CD8-positive, alpha-beta memory T cell (primary cell): ENCODE results near the gene SOBP. TPM values are rescaled to one million over a fixed set of nuclear protein-coding genes. Genes with fewer than 3 reads are reported as not detected.

ENCODE experiments used
- CTCF ChIA-PET: fragments of 350-600 bp; sonication (Branson Sonifier 250); formaldehyde crosslinking; loops from one replicate; lab custom pipeline; 2021; ENCODE audit warnings: antibody characterized with exemption; lab: Charles Lee
- POLR2A ChIA-PET: fragments of 350-600 bp; sonication (Branson Sonifier 250); formaldehyde crosslinking; loops from one replicate; lab custom pipeline; 2021; ENCODE audit warnings: antibody characterized with exemption; lab: Charles Lee
- DNase-seq, 5 donors: peaks; one replicate each; pipeline versions ENCODE4 v3.0.0 to v3.0.0-alpha.2; 2020 to 2022; ENCODE audit warnings: mixed read lengths in 1 of 5
- H3K27ac ChIP-seq: one replicate; pipeline ENCODE4 v1.7.0; 2013; ENCODE audit warnings: low read depth, mild to moderate bottlenecking, low read length, moderate library complexity
- H3K27me3 ChIP-seq: 2 replicates; pipeline ENCODE4 v1.7.0; 2013; ENCODE audit warnings: low read length, mild to moderate bottlenecking; ENCODE audit not compliant: insufficient read depth, poor library complexity, severe bottlenecking
- H3K36me3 ChIP-seq: 2 replicates; pipeline ENCODE4 v1.7.0; 2013; ENCODE audit warnings: mild to moderate bottlenecking, low read length, moderate library complexity; ENCODE audit not compliant: insufficient read depth
- H3K4me1 ChIP-seq: 2 replicates; pipeline ENCODE4 v1.7.0; 2013; ENCODE audit warnings: mild to moderate bottlenecking, low read length, moderate library complexity; ENCODE audit not compliant: insufficient read depth
- H3K4me3 ChIP-seq: 2 replicates; pipeline ENCODE4 v1.7.0; 2013; ENCODE audit warnings: mild to moderate bottlenecking, low read length
- H3K9me3 ChIP-seq: 2 replicates; pipeline ENCODE4 v1.7.0; 2013; ENCODE audit warnings: mild to moderate bottlenecking, low read length
- H3K27ac Mint-ChIP-seq, 8 donors: one replicate each; pipeline ENCODE4 v1.8.0; 2020 to 2021; ENCODE audit warnings: mixed read lengths in 8 of 8, mild to moderate bottlenecking in 6 of 8, inconsistent platforms in 3 of 8, moderate library complexity in 3 of 8
- H3K27me3 Mint-ChIP-seq, 2 donors: one replicate each; pipeline ENCODE4 v1.8.0; 2020 to 2021; ENCODE audit warnings: mixed read lengths in 2 of 2, mild to moderate bottlenecking in 1 of 2, moderate library complexity in 1 of 2
- H3K36me3 Mint-ChIP-seq, 3 donors: one replicate each; pipeline ENCODE4 v1.8.0; 2020 to 2021; ENCODE audit warnings: mixed read lengths in 3 of 3, inconsistent platforms in 1 of 3, mild to moderate bottlenecking in 1 of 3
- H3K4me1 Mint-ChIP-seq, 3 donors: one replicate each; pipeline ENCODE4 v1.8.0; 2020 to 2021; ENCODE audit warnings: mixed read lengths in 3 of 3, inconsistent platforms in 1 of 3, mild to moderate bottlenecking in 1 of 3
- H3K4me3 Mint-ChIP-seq, 7 donors: one replicate each; pipeline ENCODE4 v1.8.0; 2020 to 2021; ENCODE audit warnings: mixed read lengths in 7 of 7, mild to moderate bottlenecking in 6 of 7, moderate library complexity in 4 of 7, inconsistent platforms in 2 of 7
- H3K9me3 Mint-ChIP-seq, 5 donors: one replicate each; pipeline ENCODE4 v1.8.0; 2020 to 2022; ENCODE audit warnings: mixed read lengths in 5 of 5, mild to moderate bottlenecking in 3 of 5, moderate library complexity in 2 of 5, inconsistent platforms in 1 of 5
- polyA plus RNA-seq: library from polyadenylated mRNA; unstranded; fragments of 300-500 nt; fragmentation: Illumina TruSeq; gene quantifications from one replicate; pipeline ENCODE4 v1.2.3, GENCODE V29; 2021
- total RNA-seq, 2 experiments: library from RNA; stranded (reverse); gene quantifications; one replicate each; pipeline ENCODE4 v1.2.3, GENCODE V29; 2021

The SOBP gene
- total and polyA plus RNA-seq, 3 experiments from 2014 or later = 0.30 to 1.0 (median 0.79) TPM

DNA sequence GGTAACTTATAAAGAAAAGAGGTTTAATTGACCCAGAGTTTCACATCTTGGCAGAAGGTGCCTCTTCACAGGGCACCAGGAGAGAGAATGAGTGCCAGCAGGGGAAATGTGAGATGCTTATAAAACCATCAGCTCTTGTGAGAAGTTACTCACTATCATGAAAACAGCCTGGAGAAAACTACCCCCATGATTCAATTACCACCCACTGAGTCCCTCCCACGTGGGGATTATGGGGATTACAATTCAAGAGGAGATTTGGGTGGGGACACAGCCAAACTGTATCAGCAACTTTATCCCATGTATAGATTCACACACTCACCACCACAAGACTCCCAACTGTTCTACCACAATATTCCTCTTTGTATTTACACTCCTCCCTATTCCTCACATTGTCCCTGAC is 41.1 kb upstream of the SOBP start:
- ChIA-PET CTCF (no interaction called here), POLR2A (no interaction called here)
- H3K9me3 ChIP-seq = peaks cover 18% of the 10 kb centered on the region
- no peak overlapping the region for H3K4me3 ChIP-seq
- Mint-ChIP-seq H3K4me1 (peaks cover 0 to 9% (median 7%) of the 10 kb centered on the region in 3 donors), H3K27ac (no peak overlapping the region), H3K27me3 (no peaks in the 10 kb centered on the region), H3K36me3 (peaks cover 24 to 43% (median 42%) of the 10 kb centered on the region in 3 donors), H3K9me3 (peaks cover 17 to 29% (median 28%) of the 10 kb centered on the region in 5 donors), H3K4me3 (no peak overlapping the region)
- H3K36me3 ChIP-seq = no peaks in the 10 kb centered on the region
- no peaks in the 10 kb centered on the region for H3K4me1 ChIP-seq
- no peak overlapping the region for H3K27ac ChIP-seq
- H3K27me3 ChIP-seq = no peaks in the 10 kb centered on the region
- no peak for DNase-seq

- Histone ChIP-seq H3K4me3 (peak overlapping the region; percentile 82), H3K27me3 (no peaks in the 10 kb centered on the region), H3K36me3 (no peaks in the 10 kb centered on the region), H3K27ac (peak overlapping the region; percentile 74), H3K9me3 (no peaks in the 10 kb centered on the region), H3K4me1 (peaks cover 3% of the 10 kb centered on the region)
- peak in 4 of 5 donors; percentile 6 to 51 (median 16) for DNase-seq
- peaks cover 25 to 42% (median 39%) of the 10 kb centered on the region in 3 donors for H3K4me1 Mint-ChIP-seq
- H3K27me3 Mint-ChIP-seq = no peaks in the 10 kb centered on the region
- POLR2A ChIA-PET = interaction anchor here (0.6 to 1.6 kb wide), 7 partner anchors 14 to 1100 kb away, joined by 3 to 5 read pairs (median 3); partner anchors contain the start of gene SEC63
- peaks cover 0 to 22% (median 6%) of the 10 kb centered on the region in 3 donors for H3K36me3 Mint-ChIP-seq
- no peaks in the 10 kb centered on the region for H3K9me3 Mint-ChIP-seq
- CTCF ChIA-PET = interaction anchor here (1.0 to 2.3 kb wide), 6 partner anchors 10 to 802 kb away, joined by 3 to 7 read pairs (median 4); partner anchors contain the start of gene SNX3
- peak overlapping the region; percentile 87 to 99 (median 97) for H3K27ac Mint-ChIP-seq
- peak overlapping the region; percentile 86 to 100 (median 97) for H3K4me3 Mint-ChIP-seq
Observed at GRCh38 chr6:107458672-107459282, 31.1 kb upstream of the SOBP start.

DNA sequence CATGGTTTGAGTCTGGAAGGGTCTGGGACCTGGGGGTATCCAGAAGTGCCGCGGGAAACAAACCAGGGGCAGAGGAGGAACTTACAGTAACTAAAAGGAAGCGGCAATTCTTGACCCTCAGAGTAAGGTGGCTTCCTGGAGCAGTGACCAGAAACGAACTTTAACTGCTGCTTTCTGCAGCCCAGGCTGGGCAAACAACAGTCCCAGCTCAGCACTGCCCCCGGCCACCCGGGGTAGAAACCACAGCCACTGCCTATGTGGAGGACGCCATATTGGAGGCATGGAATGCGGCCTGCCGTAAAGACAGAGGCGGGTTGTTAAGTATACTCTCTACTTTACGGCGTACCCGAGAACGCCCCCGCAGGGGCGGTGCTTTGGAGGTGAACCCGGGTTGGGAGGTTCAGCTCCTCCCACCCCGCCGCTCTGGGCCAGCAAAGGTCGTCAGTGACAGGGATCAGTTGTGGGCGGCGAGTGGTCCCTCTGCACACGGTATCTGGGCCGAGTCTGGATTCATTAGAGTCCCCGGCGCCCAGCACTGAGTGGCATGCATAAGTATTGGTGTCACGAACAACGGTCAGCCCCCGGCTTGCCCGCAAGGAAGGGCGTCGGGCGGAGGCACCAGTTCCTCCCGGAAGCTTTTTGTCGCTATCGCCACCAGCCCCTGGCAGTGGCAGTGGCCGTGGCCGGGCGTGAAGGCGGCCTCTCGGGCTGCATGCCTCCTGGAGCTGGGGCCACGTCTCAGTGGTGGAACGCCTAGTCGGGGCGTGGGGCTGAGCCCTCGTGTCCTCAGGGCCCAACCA is 30.4 kb upstream of the SOBP start, which contains the start of gene PDSS2:
Gene PDSS2 (minus strand): TSS at position 282 of the 800 bp plus-strand sequence. CDS start 279 bp downstream, at position 3.
- H3K27me3 Mint-ChIP-seq = no peaks in the 10 kb centered on the region
- DNase-seq = peak; percentile 93 to 98 (median 96)
- ChIA-PET CTCF (interaction anchor here (1.0 to 2.3 kb wide), 8 partner anchors 9 to 802 kb away, joined by 3 to 7 read pairs (median 4); partner anchors contain the start of gene SNX3), POLR2A (interaction anchor here (0.6 to 1.6 kb wide), 9 partner anchors 13 to 1099 kb away, joined by 3 to 5 read pairs (median 3); partner anchors contain the start of gene SEC63)
- H3K4me3 ChIP-seq = peak within 1 kb of the TSS; percentile 82
- peaks cover 25 to 42% (median 39%) of the 10 kb centered on the region in 3 donors for H3K4me1 Mint-ChIP-seq
- no peaks in the 10 kb centered on the region for H3K9me3 ChIP-seq
- no peaks in the 10 kb centered on the region for H3K27me3 ChIP-seq
- peak within 1 kb of the TSS; percentile 87 to 99 (median 97) for H3K27ac Mint-ChIP-seq
- no peaks in the 10 kb centered on the region for H3K9me3 Mint-ChIP-seq
- no peaks in the 10 kb centered on the region for H3K36me3 ChIP-seq
- H3K36me3 Mint-ChIP-seq = peaks cover 0 to 22% (median 6%) of the 10 kb centered on the region in 3 donors
- H3K4me3 Mint-ChIP-seq = peak within 1 kb of the TSS; percentile 86 to 100 (median 97)
- H3K4me1 ChIP-seq = peaks cover 3% of the 10 kb centered on the region
- peak within 1 kb of the TSS; percentile 74 for H3K27ac ChIP-seq

DNA sequence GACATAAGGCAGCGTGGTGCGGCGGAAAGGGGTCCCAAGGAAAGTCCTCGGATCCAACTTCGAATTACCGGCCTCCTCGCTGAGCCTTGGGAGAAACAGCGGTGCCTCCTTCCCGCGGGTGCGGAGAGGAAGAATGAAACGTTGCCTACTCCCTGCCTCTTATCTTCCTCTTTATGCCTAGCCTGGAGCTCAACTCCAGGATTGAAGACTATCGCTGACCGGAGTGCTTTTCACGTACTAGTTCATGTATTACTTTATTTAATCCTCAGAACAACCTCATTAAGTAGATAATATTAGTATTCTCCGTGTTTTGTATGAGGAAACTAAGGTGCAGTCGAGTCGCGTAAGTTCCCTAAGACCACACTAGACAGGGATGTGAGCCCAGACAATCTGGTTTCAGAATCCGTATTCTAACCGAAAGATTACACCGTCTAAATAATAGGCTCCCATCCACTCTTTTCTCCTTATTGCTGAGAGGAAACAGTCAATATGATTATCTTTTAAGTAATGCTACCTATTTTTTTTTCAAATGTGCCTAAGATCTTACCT is 29.8 kb upstream of the SOBP start:
- no peak for DNase-seq
- no peaks in the 10 kb centered on the region for H3K9me3 ChIP-seq
- no peaks in the 10 kb centered on the region for H3K27me3 ChIP-seq
- H3K36me3 Mint-ChIP-seq = peaks cover 0 to 19% (median 5%) of the 10 kb centered on the region in 3 donors
- H3K9me3 Mint-ChIP-seq = no peaks in the 10 kb centered on the region
- H3K27me3 Mint-ChIP-seq = no peaks in the 10 kb centered on the region
- peaks cover 3% of the 10 kb centered on the region for H3K4me1 ChIP-seq
- peak overlapping the region; percentile 82 for H3K4me3 ChIP-seq
- peak overlapping the region; percentile 87 to 99 (median 97) for H3K27ac Mint-ChIP-seq
- peak overlapping the region; percentile 86 to 100 (median 97) for H3K4me3 Mint-ChIP-seq
- POLR2A ChIA-PET = interaction anchor here (0.6 to 1.6 kb wide), 5 partner anchors 12 to 498 kb away, joined by 3 to 5 read pairs (median 5); partner anchors contain the start of gene SEC63
- peak overlapping the region; percentile 74 for H3K27ac ChIP-seq
- H3K36me3 ChIP-seq = no peaks in the 10 kb centered on the region
- peaks cover 24 to 39% (median 35%) of the 10 kb centered on the region in 3 donors for H3K4me1 Mint-ChIP-seq
- CTCF ChIA-PET = interaction anchor here (0.7 to 2.3 kb wide), 7 partner anchors 9 to 214 kb away, joined by 3 to 7 read pairs (median 3); no protein-coding TSS in a partner anchor

DNA sequence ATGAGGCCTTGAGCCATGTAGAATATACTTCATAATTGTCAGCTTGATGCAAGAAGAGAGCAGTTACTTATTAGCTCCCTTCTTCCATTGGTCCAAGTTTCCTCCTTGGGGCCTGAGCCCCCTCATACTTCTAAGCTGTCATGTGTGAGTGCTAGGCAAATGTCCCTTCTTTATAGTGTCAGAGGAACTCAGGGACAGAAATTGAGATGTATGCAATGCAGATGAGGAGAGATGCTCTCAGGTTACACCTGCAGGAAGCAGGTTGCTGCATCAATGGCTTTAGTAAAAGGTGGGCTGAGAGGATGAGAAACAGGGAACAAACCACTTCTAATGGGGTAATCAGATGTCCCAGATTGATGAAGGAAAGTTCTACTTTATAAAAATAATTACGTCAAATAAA is 23.9 kb upstream of the SOBP start:
- POLR2A ChIA-PET = no interaction called here

GRCh38 chr6:107470364-107470763 is 19.6 kb upstream of the SOBP start:
- H3K27ac Mint-ChIP-seq = no peak overlapping the region
- no peak for DNase-seq
- peaks cover 5 to 41% of the 10 kb centered on the region in 2 donors for H3K27me3 Mint-ChIP-seq
- Histone ChIP-seq H3K36me3 (no peaks in the 10 kb centered on the region), H3K27ac (no peak overlapping the region), H3K4me1 (no peaks in the 10 kb centered on the region), H3K9me3 (no peaks in the 10 kb centered on the region), H3K4me3 (no peak overlapping the region), H3K27me3 (no peaks in the 10 kb centered on the region)
- H3K36me3 Mint-ChIP-seq = no peaks in the 10 kb centered on the region
- CTCF ChIA-PET = no interaction called here
- H3K9me3 Mint-ChIP-seq = no peaks in the 10 kb centered on the region
- no peaks in the 10 kb centered on the region for H3K4me1 Mint-ChIP-seq
- POLR2A ChIA-PET = no interaction called here
- no peak overlapping the region for H3K4me3 Mint-ChIP-seq

More for the DNA sequence above, 23.9 kb upstream of the SOBP start:
- DNase-seq = no peak
- Histone ChIP-seq H3K4me3 (no peak overlapping the region), H3K27me3 (no peaks in the 10 kb centered on the region), H3K4me1 (no peaks in the 10 kb centered on the region), H3K9me3 (no peaks in the 10 kb centered on the region), H3K27ac (no peak overlapping the region), H3K36me3 (no peaks in the 10 kb centered on the region)
- Mint-ChIP-seq H3K4me3 (no peak overlapping the region), H3K27ac (no peak overlapping the region), H3K36me3 (no peaks in the 10 kb centered on the region), H3K27me3 (peaks cover 0 to 26% of the 10 kb centered on the region in 2 donors), H3K9me3 (no peaks in the 10 kb centered on the region), H3K4me1 (no peaks in the 10 kb centered on the region)
- CTCF ChIA-PET = no interaction called here

GRCh38 chr6:107473660-107474059 is 16.3 kb upstream of the SOBP start:
- no peak for DNase-seq

More at GRCh38 chr6:107473660-107474059, 16.3 kb upstream of the SOBP start:
- ChIA-PET POLR2A (no interaction called here), CTCF (interaction anchor here (1.0 kb wide), 1 partner anchor 13 kb away, joined by 3 read pairs; no protein-coding TSS in a partner anchor)
- Mint-ChIP-seq H3K27ac (no peak overlapping the region), H3K4me3 (no peak overlapping the region), H3K27me3 (peaks cover 16 to 42% of the 10 kb centered on the region in 2 donors), H3K4me1 (no peaks in the 10 kb centered on the region), H3K9me3 (no peaks in the 10 kb centered on the region), H3K36me3 (no peaks in the 10 kb centered on the region)
- H3K27ac ChIP-seq = no peak overlapping the region
- no peaks in the 10 kb centered on the region for H3K27me3 ChIP-seq
- no peaks in the 10 kb centered on the region for H3K9me3 ChIP-seq
- H3K4me3 ChIP-seq = no peak overlapping the region
- no peaks in the 10 kb centered on the region for H3K36me3 ChIP-seq
- no peaks in the 10 kb centered on the region for H3K4me1 ChIP-seq
